HG02885 (cell line): ENCODE measurements around the gene KLHL30.

ENCODE experiments used
- ATAC-seq: cut with Tn5 transposase; IDR thresholded peaks from one replicate; pipeline ENCODE4 v1.9.1; 2021; ENCODE audit warnings: mild to moderate bottlenecking; ENCODE audit not compliant: unreplicated experiment, poor library complexity

KLHL30 gene

DNA sequence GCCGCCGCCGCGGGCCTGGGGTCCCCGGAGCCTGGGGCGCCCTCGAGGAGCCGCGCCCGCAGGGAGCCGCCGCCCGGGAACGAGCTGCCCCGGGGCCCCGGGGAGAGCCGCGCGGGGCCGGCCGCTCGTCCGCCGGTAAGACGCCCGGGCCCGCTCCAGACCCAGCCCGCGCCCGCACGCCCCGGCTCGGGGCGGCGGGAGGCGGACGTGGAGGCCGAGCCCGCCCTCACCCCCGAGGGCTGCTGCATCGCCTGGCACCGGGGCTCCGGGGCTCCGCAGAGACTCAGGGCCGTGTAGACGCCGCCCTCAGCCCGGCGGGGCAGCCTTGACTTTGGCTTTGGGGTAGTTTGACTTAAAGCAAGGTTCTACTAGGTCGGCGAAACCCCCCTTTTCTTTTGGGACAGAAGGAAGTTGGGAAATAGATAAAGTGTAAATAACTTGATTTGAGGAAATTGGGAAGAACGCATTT, 20.6 kb downstream of the KLHL30 start:
- ATAC-seq: peak; percentile 31

DNA sequence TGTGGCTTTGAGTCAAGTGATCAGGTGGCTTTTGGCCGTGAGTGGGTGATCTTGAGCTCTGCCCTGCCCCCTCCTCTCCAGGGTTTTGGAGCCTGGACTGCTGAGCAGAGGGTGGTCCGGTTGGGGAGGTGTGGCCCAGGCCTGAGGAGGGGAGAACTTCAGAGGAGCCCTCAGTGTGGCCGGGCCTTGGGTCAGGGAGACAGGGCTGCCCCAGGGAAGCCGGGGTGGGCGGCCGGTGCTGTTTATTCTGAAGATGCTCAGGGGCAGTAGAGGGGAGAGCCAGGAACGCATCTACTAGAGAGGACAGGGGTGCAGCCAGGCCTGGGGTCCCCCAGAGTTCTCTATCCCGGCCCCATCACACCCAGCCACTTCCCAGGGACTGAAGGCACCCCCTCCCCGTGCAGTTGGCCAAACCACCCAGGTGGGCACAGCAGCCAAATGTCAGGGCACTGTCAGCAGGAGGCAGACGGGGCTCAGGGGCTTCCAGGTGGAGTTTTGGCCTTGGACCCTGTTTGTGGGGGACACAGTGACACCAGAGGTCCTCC, 21.3 kb downstream of the KLHL30 start:
- no peak for ATAC-seq

DNA sequence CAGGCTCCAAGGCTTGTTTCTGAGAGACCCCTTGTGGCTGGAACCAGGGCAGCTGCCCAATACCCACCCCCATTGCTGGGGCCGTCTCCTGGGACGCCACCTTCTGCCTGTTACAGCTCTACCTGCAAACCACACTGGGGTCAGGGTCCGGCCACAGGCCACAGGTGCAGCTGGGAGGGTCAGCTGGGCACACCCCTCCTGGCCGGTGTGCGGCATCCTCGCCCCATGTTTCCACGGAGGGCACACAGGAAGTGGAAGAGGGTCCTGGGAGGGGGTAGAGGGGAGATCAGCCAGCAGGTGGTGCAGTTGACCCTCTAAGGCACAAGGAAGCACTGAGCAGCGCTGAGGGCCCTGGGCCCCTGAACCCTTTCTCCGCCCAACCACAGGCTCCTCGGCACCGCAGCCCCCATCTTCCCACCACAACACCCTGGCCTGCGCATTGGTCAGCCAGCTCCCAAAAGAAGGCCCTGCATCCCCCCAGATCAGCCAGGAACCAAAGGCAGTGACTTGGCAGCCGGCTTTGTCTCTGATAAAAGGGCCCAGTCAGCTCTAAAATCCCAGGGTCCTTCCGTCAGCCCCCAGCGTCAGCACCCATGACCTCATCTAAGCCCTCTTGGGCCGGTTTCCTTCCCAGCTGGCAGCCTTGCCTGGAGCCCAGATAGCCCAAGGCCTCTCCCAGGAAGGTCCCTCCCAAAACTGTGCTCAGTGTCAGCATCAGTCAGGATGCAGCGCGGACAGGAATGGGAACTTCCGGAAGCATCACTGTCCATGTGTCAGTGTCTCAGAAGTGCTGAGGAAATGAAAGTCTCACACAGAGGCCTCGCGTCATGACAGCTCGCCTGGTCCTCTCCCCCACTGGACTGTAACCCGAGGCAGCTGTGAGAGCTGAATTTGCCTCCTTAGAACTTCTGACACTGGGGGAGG, 22.0 kb downstream of the KLHL30 start:
- no peak for ATAC-seq

DNA sequence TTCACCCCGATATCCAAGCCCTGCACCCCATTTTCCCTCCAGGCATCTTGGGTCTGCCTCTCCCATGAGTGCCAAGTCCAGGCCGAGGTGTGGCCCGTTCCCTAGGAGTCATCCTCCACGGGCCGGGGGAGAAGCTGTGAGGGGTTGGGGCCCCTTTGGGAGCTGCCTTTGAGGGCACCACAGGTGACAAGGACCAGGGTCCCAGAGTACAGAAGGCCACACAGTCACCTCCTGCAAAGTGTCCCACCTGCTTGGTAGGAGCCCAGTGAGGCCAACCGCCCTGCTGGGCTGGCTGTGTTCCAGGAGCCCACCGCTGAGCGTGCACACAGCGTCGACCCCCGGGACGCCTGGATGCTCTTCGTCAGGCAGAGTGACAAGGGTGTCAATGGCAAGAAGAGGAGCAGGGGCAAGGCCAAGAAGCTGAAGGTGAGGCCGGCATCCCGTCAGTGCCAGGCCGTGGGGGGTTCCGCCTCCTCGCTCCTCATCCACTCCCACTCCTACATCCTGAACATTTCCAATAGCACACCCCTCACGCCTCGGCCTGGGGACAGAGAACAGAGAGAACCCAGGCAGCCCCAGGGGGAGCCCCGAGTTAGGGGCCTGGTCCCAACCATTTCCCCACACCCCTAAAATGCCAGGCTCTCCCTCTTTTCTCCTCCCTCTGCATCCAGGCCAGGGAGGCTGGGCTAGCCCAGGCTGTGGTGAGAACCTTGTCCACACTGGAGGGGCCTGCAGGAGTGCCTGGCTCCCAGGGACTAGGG, 23.0 kb downstream of the KLHL30 start:
- ATAC-seq: no peak

DNA sequence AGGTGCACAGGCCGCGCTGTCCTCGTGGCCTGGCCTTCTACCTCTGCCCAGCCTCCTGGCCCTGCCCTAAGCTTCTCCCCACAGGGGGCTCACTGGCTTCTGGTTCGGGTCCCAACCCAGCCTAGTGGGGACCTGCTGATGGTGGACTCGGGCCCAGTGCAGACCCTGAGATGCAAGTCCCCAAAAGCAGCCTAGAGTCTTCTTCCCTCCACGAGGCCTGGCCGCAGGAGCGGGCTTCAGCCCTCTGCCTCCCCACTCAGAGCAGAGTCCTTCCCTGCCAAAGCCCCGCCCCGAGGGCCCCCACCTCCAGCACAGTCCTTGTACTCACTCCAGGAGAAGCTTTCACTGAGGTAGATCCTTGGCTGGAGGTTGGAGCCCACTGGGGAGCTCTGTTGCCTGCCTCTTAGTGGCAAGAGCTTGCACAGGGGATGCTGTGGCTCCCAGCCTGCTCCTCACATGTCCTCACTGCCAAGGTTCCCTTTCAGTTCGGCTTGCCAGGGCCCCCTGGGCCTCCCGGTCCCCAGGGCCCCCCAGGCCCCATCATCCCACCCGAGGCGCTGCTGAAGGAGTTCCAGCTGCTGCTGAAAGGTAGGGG, 23.9 kb downstream of the KLHL30 start:
- ATAC-seq: no peak

DNA sequence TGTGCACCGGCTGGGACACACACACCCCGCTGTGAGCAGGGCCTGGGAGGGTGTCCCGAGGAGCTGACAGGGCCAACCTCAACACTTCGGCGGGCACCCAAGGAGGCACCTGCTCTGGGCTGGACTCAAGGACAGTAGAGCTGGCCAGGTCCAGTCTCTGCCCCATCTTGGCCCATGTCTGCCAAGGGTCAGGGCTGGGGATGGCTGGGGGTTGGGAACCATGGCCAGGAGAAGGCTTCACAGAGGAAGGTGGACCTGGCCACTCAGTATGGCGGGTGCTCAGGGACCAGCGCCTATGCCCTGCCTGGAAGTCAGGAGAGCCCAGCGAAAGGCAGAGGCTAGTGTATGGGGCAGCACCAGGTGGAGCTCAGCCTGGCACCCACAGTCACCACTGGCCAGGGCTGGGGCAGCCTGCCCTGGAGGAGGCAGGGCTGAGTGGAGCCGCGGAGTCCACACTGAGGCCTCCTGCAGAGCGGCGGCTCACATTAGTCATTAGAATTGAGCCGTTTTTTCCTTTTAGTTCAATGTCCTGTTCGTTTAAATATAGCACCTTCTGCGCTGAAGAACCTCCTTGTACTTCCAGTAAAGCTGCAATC, 24.5 kb downstream of the KLHL30 start:
- ATAC-seq: no peak

DNA sequence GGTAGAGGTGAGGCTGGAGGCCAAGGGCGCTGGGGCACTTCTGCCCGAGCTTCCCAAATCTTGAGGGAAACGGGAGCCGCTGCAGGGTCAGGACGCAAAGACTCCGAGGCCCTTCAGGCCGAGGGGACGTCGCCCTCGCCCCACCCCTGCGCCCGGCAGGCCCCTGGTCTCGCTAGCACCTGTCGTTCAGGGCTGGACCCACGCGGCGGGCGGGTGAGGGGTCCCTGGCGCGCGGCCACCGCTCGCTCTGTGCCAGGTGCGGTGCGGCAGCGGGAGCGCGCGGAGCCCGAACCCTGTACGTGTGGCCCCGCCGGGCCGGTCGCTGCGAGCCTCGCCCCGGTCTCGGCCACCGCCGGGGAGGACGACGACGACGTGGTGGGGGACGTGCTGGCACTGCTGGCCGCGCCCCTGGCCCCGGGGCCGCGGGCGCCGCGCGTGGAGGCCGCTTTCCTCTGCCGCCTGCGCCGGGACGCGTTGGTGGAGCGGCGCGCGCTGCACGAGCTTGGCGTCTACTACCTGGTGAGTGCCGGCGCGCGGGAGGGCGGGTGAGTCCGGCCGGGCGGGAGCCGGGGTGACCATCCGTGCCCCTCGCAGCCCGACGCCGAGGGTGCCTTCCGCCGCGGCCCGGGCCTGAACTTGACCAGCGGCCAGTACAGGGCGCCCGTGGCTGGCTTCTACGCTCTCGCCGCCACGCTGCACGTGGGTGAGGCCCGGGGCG, 25.2 kb downstream of the KLHL30 start:
- ATAC-seq: no peak

DNA sequence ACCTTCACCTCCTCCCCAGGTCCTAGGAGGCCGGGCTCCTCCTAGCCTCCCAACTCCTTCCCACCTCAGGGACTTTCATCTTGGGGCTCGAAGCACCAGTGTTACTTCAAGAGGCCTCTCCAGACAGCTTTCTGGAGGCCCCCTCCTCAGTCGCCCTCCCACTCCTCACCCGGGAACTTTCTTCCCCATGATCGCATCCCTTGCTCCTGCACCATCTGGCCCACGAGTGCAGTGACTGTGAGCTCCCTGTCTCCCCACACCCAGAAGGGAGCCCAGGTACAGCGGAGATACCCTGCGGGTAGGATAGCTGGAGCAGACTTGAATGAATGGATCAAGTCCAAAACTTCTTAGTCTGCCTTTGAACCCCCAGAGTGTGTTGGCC, 26.4 kb downstream of the KLHL30 start:
- no peak for ATAC-seq

DNA sequence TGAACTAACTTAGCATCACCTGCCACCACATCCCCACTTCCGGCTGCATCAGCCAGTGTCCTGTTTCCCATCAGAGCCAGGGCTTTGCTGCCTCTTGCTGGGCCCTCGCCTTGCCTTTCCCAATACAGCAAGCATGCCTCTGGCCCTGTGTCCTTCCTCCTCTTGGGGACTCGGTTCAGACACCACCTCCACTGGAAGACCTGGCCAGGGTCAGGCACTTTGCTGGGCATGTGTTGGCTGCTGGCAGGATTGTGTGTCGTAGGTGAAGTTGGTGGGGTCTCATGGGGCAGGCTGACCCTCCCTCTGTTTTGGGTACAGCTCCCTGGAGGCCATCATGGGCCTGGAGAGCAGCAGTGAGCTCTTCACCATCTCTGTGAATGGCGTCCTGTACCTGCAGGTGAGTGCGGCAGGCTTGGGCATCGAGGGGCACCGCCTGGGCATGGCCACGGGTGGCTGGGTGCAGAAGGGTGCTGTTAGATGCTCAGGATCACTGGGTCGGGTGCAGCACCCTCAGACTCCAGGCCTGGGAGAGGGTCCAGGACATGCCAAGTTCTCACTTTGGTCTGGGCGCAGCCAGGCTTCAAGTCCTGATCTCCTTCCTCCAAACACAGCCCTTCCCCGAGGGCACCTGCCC, 26.9 kb downstream of the KLHL30 start:
- ATAC-seq: no peak

DNA sequence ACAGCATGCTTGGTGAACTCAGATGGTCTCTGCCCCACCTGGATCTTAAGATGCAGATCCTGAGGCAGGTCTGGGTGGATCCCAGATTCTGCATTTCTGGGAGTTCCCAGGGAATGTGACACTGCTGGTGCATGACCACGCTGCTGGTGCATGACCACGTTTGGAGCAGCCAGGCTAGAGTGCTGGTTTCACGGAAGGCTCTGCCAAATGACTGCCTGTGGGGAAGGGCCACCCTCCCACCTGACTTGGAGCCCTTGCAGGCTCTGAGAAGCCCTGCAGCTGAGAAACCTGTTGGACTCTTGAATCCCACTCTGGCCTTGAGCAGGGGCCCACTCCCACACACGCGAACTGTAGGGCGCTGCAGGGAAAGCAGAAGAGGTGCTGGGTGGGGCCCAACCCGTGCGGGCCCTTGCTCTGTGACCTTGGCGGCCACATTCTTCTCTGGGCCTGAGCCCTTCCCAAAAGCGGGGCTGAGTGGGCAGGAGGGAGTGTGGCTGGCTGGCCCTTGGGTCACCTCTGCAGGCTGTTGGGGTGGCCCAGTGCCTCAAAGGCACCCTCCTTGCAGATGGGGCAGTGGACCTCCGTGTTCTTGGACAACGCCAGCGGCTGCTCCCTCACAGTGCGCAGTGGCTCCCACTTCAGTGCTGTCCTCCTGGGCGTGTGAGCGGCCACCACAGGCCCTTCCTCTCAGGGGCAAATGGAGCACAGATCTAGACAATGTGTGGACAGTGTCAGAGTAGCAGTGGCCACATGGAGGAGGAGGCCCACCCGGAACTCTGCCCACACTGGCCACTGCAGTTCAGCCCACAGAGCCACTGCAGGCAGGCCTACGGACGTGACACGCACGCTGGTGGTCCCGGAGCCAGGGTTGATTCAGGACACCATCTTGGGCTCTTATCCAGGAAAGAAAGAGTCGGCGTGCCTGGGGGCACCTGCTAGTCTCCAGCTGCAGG, 28.2 kb downstream of the KLHL30 start:
- no peak for ATAC-seq

DNA sequence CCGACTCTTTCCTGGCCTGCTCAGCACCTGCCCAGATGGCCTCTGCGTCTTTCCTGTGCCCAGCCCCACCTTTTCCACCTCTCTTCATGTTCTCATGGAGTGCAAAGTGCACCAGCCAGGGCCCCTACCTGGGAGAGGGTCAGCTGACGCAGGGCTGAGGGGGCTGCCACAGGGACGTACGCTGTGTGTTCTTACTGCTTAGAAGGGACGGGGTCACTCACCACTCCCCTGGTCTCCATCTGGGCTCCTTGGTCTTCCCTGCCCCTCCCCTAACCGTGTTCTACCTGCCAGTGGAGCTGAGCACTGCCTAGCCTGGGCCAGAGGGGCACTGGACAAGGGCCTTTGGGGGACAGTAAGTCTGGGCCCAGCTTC, 28.9 kb downstream of the KLHL30 start:
- no peak for ATAC-seq

DNA sequence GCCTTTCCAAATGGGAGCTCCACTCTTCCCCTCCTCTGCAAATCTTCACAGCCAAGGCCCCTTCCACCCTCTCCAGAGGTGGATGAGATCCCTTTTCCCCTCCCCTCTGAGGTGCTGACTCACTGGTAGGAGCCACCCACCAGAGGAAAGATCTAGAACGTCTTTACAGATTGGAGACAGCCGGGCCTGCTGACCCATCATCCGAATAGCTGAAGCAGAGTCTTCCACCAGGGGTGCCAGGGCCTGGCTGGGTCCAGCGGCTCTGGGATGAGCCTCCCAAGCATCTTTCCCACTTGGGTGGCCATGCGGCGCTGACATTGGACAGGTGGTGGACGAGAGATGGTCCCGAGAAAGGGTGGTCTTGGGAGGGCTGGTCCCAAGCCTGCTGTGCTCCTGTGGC, 29.3 kb downstream of the KLHL30 start:
- no peak for ATAC-seq

DNA sequence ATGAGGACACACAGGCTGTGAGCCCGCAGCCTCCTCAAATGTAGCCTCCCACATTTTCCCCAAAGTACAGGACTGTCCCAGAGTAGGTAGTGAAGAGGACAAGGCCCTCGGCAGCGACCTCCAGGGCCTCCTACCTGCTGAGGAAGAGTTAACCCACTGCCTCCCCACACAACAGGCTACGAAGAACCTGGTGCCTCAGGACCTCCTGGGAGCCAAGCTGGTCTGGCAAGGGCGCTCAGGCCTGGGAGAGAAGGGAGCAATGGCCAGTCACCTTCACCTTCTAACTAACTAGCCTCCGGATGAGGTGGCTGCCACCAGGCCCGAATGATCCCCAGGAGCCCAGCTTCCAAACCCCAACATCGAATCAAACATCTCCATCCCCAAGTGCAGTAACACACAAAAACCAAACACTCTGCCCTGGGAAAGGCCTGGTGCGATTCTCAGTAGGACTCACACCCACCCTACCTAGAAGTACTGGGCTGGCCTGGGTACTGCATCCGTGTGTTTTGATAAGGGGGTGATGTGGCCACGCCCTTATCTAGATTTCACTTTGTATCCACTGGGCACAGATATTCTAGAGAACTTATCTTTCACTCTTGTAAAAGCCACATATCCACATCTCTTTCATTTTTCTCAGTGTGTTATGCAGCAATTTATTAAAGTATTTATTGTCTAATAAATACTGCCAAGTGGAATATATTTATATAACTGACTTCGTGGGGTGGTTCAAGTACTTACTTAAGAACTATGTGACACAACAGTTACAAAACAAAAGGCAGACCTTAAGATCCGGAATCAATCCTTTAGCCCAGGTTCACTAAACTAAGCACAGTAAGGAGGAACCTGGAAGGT, 30.0 kb downstream of the KLHL30 start:
- ATAC-seq: no peak

DNA sequence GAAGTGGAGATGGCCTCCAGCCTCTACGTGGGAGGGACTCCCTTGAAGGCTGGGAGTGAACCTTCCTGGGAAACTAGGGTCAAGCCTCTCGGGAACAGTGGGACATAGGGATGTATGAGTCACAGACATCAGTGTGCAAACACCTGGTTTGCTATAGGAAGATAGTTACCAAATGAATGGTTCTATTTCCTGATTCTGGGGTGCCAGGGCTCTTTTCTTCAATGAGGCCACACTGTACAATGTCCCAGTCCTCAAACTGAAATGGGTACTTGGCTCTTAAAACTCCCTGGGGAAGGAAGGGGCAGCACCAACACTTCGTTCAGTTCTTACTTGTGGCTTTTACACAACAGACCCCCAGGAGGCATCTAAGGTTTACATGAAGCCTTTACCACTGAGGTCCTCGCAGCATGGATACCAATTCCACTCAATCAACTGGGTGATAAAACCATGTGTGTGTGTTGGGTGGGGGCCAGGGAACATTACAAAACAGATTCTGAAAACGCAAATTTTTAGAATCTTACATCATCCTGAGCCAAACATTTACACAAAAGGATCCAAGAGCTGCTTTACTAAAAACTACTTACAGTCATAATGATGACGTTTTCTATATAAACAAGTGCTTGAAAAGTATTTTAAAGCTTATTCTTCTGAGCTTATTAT, 30.7 kb downstream of the KLHL30 start:
- no peak for ATAC-seq

DNA sequence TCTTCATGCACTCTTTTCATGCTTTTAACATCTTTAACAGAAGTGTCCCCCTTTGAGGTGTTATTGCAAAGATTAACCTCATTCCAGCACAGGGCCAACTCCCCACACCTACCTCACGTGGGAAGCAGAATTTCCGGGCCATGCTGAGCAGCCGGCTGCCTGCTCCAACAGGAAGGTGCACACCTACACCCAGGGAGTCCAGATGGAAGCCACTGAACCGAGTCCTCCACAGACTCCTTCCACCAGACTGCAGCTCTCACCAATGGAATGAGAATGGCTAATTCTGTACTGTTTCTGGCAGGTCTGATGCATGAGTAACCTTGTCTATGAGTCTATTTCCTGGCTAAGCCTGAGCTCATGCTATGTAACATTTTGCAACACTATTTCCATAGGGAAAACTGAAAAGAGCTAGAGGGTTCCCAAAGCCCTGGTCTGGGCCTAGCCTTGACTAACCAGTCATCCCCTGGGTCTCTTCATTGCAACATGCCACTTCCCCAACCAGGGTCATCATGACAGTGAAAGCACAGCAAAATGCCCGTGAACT, 31.3 kb downstream of the KLHL30 start:
- ATAC-seq: no peak

DNA sequence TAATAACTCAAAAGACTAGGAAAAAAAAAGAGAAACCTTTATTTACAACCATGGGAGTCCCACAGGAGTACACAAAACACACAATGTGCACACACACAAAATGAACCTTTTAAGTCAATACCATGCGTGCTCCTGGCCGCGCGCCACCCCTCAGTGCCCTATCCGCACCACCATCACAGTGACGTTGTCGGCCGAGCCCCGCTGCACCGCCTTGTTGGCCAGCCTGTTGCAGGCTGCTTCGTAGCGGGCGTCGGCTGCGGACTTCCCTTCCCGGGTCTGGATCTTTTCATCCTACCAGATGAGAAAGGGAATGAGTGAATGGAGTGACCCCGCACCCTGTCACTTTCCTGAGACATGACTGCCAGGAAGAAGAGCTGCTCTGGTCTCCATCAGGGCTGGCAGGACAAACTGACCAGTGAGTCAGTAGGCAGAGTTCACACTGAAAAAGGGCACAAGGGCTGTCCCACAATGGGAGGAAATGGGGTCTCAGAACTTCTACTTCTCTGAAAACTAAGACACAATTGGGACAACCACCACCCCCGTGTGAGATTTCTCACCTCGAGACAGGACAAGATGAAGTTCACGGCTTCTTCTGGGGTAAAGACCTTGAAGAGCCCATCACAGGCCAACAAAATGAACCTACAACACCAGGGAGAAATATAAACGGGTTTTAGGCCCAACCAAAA, 32.1 kb downstream of the KLHL30 start:
- ATAC-seq: no peak
